GM21529 (cell line): ENCODE results near the gene HSP90B1.
A peak's percentile ranks its signal among the peaks of the same experiment; 100 is the strongest.

Experiments
- ATAC-seq: cut with Tn5 transposase; IDR thresholded peaks from one replicate; pipeline ENCODE4 v1.9.1; 2021; ENCODE audit not compliant: unreplicated experiment

Gene HSP90B1

DNA sequence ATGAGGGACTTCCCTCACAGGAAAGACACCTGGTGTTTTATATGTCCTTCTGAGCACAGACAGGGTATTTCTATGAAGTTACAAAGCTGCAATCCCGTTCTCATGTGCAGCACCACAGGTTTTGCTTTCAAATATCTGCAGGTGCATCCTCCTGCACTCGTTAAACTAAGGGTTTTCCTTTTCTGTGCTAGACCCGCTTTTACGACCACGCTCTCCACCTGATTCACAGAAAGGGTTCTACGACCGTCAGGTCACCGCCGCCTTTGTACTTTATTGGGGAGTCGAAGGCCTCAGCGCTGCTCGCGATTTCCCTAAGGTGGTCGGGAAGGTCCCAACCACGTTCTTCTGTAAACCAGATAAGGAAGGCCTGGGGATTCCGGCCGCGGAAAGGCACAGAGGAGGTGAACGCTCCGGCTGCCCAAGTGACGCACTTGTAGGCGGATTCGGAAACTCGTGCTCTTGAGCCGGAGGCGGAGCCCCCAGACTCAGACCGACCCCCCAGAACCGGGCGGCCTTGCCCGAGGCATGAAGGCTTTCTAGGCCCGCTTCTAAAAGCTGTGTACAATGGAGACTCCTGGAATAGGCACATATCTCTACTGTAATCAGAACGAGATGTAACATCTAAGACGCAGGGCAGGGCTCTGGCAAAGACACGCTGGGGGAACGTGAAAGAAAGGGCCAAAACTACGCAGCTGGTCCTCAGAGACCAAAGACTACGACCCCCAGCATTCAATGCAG is 995 bp upstream of the HSP90B1 start:
- ATAC-seq = peak; percentile 19

DNA sequence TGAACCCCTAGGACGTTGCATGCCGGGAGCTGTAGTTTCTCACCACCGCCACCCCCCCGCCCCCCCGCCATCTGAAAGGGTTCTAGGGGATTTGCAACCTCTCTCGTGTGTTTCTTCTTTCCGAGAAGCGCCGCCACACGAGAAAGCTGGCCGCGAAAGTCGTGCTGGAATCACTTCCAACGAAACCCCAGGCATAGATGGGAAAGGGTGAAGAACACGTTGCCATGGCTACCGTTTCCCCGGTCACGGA is 501 bp upstream of the HSP90B1 start:
- ATAC-seq = no peak

DNA sequence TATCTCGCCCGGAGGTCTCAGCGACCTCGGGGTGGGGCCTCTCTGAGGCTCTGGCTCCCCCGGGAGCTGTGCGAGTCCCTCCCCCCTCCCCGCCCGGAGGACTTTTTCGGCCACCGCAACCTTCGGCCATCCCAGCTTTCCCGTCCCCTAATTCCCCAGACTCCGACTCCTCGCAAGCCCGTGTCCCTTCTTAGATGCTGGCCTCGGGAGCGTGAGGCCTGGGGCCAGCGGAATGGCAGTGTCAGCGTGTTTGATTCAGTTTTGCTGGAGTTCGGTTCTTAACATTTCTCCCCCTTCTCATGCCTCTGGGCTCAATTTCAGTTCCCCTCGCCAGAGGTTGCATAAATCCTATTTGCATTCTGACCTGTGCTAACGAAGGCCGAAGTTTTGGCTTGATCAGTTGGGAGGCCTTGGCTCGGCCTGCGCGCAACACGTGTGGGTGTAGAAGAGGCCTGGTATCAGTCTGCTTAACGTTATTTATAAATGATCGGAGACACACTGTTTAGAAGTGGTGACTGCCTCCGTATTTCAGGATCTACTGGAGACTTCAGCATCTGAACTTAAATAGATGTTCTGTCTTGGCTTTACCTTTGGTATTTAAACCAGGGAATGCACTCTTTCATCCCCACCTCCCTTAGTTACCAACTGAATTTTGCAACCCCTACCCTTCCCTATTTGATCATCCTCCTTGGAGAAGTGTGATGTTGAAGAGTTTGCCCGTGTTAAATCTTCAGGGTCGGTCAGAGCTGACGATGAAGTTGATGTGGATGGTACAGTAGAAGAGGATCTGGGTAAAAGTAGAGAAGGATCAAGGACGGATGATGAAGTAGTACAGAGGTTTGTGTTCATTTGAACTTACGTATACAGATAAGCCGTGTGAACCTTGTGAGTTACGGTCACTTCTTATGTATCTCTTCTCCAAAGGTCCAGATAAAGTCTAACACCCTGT is 851 bp downstream of the HSP90B1 start:
- no peak for ATAC-seq

DNA sequence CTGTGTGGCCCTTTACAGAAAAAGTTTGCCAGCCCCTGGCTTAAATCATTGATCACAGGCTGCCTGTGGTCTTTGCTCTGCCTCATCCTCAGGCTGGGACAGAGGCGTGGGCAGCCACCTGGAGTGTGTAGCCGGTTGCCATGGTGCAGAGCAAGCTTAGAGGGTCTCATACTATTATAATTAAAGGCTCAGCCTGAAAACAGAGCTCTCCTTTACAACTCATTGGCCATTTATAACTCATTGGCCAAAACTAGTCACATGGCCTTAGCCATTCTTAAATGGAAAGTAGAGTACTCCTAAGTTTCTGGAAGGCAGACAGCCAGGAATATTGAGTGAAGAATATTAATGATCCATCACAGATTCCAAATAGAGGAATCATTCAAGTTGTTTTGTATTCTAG is 3.0 kb downstream of the HSP90B1 start:
- no peak for ATAC-seq

DNA sequence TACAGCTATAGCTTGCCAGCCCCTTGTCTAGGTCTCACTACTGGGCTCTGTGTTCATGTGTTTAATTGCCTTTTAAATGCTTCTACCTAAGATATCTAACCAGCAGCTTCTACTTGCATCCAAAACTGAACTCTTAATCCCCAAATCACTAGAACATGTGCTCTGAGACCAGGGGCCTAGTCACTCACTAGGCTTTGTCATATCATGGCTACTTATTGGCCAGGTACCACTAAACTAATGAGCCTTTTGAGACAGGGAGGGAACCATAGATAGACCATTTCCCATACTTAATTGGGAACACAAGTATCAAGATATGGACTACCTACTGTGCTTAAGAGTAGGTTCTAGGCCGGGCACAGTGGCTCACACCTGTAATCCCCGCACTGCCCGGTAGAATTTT is 6.5 kb downstream of the HSP90B1 start:
- ATAC-seq = no peak

DNA sequence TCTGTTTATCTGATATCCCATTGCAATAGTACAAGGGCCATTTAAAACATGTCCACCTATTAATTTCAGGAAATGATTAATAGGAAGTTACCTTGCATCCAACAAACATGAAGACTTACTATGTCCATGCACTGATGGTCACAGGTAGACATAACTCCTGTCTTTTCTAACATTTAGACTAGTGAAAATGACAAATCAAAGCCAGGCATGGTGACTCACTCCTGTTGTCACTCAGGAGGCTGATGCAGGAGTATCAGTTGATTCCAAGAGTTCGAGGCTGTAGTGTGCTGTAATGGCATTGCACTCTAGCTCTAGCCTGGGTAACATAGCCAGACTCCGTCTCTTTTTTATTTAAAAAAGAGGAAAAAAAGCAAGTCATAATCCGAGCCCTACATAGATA is 14.8 kb downstream of the HSP90B1 start:
- no peak for ATAC-seq

DNA sequence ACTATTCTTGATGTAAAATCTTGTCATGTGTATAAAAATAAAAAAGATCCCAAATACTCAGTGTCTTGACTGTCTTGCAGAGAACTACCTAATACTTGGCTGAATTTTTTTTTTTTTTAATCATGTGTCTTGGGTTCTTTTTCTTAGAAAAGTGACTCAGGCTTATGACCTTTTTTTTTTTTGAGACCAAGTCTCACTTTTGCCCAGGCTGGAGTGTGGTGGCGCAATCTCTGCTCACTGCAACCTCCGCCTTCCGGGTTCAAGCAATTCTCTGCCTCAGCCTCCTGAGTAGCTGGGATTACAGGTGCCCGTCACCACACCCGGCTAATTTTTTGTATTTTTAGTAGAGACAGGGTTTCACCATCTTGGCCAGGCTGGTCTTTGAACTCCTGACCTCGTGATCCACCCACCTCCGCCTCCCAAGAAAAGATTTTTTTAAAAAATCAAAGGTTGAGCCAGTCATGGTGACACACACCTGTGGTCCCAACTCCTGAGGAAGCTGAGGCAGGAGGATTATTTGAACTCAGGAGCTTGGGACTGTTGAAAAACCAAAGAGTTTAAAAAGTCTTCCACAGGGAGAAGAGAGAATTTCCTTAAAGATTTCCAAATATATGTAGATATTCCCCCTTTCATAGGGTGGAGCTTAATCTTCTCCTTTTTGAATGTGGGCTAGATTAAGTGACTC is 17.8 kb downstream of the HSP90B1 start:
- ATAC-seq = no peak

DNA sequence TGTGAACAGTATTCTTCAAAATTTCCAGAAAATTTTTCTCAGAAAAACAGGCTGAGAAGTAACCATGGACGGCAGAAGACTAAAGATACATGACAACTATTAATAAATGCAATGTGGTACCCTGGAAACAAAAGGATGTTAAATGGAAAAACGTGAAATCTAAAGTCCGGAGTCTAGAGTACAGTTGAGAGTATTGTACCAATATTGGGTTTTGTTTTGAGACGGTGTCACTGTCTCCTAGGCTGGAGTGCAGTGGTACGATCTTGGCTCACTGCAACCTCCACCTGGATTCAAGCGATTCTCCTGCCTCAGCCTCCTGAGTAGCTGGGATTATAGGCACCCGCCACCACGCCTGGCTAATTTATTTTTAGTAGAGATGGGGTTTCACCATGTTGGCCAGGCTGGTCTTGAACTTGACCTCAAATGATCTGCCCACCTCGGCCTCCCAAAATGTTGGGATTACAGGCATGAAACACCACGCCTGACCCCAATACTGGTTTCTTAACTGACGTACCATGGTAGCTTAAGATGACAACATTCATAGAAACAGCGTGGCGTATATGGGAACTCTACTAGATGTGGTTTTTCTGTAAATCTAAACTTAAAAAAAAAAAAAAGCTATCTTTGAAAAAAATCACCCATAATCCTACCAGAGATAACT is 18.7 kb downstream of the HSP90B1 start:
- ATAC-seq = no peak

DNA sequence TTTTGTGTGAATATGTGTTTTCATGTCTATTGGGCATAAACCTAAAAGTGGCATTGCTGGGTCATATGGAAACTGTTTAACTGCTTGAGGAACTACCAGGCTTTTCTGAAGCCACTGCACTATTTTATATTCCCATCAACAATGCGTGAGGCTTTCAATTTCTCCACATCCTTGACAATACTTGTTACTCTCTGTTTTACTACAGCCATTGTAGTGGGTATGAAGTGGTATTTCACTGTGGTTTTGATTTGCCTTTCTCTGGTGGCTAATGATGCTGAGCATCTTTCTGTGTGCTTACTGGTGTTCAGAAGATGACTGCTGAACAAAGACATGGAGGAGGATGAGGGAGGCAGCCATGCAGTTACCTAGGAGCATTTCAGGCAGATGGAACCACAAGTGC is 22.3 kb downstream of the HSP90B1 start:
- no peak for ATAC-seq

DNA sequence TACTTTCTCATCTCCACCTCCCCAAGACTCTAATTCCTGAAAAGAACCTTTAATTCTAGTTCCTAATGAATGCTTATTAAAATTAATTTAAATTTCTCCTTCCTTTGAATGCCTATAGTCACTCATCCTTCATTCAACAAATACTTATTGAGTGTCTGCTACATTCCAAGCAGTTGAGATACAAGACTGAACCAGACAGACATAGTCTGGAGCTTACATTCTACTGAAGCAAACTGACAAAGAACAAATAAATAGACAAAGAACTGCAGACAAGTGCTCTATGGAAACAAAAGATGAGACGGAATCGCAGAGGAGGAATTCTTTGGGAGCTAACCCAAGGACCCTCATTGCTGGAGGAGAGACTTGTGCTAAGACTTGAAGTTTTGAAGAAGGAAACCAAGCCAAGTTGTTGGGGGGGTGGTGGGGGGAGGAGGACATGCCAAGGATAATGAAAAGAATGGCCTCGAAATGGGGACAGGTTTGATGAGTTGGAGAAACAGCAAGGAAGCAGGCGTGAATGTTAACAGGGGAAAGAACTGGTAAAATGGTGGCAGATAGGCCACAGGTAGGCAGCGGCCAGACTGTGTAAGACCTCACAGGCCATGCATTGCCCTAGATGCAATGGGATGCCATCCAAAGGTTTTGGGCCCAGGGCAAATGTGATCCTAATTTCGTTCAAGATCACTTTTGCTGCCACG is 25.8 kb downstream of the HSP90B1 start:
- no peak for ATAC-seq

DNA sequence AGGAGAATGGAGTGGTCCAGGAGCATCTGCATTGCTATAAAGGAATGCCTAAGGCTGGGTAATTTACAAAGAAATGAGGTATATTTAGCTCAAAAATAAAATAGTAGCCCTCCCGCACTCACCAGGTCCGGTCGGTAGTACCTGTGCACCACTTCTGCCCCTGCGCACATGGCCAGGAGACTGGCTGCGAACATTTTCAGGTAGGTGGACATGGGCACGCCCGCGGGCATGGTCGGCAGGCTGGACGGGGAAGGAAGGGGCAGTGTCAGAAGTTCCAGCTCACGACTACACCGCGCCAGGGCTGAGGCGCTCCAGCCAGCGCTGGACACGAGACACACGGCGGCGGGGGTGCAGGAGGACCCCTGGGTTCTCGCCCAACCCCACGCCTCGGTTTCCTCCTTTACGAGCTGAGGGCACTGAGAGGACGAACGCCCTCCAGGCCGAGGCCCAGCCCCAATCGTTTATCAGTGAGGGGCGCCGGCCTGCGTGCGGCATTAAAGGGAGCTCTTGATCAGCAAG is 26.4 kb downstream of the HSP90B1 start:
- peak; percentile 30 for ATAC-seq

DNA sequence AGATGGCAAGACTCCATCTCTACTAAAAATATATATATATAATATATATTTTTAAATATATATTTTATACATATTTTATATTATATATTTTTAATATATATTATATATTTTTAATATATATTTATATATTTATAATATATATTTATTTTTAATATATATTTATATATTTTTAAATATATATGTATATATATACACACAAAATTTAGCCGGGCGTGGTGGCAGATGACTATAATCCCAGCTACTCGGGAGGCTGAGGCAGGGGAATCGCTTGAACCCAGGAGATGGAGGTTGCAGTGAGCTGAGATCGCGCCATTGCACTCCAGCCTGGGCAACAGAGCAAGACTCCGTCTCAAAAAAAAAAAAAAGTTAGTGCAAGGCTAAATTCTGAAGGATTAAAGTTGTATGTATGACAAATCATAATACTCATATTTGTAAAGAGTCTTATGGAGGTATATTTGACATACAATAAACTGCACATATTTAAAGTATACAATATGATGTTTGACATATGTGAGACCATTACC is 27.7 kb downstream of the HSP90B1 start:
- no peak for ATAC-seq

DNA sequence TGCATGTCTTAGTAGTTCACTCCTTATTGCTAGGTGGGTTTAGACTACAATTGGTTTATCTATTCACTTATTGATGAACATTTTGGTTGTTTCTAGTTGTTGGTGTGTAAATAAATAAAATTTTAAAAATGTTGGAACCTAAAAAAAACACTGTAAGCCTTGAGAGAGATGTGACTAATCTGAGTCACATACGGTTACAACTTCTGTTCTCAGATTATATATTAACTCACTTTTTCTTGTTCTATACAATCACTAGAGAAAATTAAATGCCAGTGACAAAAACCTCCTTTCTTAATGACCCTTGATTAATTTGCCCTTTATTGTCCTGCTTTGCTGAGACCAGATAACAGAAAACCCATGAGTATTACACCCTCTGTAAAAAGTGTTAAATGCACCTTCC is 28.4 kb downstream of the HSP90B1 start:
- ATAC-seq = no peak

DNA sequence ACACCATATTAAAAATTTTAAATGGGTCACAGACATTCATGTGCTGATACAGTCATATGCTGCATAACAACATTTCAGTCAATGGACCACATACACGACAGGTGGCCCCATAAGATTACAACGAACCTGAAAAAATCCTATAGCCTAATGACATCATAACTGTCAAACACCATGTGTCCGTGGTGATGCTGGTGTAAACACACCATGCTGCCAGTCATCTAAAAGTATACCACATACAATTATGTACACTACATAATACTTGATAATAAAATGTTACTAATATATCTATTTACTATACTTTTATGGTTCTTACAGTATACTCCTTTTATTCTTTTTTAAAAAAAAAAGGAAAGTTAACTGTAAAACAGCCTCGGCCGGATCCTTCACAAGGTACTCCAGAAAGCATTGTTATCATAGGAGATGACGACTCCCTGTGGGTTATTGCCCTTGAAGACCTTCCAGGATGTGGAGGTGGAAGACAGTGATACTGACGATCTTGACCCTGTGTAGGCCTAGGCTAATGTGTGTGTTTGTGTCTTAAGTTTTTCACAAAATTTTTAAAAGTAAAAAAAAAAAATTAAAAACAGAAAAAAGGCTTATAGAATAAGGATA is 30.5 kb downstream of the HSP90B1 start:
- no peak for ATAC-seq

DNA sequence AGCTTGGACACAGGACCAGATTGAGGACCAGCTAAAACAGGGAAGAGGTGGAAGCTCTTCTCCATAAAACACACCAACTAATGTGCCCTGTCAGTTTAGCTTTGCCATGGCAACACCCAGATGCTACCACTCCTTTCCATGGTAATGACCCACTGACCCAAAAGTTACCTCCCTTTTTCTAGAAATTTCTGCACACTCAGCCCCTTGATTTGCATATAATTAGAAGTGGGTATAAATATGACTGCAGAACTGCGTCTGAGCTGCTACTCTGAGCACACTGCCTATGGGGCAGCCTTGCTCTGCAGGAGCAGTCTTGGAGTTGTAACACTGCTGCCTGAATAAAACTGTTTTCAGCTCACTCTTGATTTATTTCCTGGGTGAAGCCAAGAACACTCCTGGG is 32.3 kb downstream of the HSP90B1 start:
- no peak for ATAC-seq

DNA sequence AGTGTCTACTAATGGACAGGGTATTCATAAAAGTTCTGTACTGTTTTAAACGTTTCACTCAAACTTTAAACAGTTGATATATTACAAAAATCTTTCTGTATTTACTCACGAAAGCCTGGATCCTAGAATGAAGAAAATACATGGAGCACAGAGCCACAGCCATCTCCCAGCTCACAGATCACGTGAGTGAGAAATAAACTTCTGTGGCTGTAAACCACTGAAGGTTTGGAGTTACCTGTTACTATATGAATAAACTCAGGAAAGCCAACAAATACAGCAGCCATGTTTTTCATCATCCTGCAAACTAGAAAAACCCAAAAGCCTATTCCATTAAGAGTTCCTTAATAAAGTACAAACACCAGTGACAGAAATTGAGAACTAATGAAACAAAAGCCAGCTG is 34.6 kb downstream of the HSP90B1 start:
- no peak for ATAC-seq

DNA sequence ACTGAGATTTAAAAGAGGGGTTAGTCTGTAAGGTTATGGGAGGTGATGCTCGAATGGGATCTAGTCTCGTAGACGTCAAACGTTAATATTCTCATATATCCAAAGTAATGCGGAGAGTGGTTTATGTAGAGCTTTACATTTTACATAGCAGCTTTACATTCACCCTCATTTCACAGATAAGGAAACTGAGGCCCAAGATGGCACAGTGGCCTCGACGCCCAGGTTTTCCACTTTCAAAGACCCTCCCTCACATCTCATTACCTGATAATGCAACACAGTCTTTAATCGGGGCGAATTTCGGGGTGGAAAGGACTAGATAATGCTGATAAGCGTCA is 35.0 kb downstream of the HSP90B1 start:
- no peak for ATAC-seq

DNA sequence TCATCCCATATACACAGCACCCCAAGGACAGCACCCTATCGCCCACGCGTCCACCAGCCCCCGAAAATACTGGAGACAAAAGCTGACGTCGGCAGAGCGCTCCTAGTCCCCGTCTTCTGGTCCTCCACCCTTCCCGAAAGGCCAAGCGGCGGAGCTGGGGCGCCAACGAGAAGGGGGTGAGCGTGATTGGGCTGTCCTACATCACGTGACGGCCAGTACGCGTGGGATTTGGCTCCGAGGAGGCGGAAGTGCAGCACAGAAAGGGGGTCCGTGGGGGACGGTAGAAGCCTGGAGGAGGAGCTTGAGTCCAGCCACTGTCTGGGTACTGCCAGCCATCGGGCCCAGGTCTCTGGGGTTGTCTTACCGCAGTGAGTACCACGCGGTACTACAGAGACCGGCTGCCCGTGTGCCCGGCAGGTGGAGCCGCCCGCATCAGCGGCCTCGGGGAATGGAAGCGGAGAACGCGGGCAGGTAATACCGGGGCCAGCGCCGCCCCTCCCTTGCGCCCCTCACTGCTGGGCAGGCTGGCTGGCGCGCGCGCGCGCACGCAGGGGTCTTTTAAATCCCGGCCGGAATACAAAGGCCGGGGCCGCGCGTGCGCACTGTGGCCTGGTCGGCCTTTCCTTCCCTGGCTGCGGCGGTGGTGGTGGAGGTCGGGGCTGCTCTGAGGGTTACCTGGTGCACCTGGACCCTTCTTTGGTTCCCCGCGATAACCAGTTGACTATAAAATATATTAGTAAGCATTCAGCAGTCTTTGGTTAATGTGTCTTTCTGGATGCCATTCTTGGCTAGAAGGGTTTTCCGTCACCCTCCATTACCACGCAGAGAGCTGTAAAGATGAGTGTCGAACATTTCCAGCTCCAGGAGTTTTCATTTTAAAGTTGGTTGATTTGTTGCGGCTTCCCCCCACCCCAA is 35.6 kb downstream of the HSP90B1 start, which contains the start of gene TDG:
Gene TDG (plus strand): TSS at position 283 of the 915 bp plus-strand sequence. CDS start 166 bp downstream, at position 449.
- peak; percentile 92 for ATAC-seq

DNA sequence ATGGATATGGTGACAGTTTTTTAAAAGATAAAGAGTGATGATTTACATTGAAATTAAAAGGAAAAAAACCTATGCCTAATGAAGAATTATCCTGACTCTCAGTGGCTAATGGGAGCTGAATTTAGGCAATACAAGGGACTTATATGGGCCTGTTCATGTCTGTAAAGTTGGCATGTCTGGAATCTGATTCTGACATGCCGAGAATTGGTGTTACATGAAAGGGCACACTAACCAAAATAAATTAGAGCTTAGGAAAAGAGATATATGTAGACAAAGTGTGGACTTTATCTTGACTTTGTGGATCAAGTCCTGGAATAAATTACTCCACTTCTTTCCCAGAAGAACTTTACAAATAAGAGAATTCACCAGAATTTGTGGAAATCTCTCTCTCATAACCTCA is 36.5 kb downstream of the HSP90B1 start:
- no peak for ATAC-seq
